IMR-90 (cell line): ENCODE data around the gene LCA5.

Source experiments
- CEBPB ChIP-seq: IDR thresholded peaks from 2 replicates; pipeline ENCODE4 v1.6.1; 2012; ENCODE audit warnings: low read depth, low read length, improper control_type of control experiment
- CHD1 ChIP-seq: IDR thresholded peaks from 2 replicates; pipeline ENCODE4 v1.6.1; 2012; ENCODE audit warnings: low read depth, low read length, improper control_type of control experiment
- MAFK ChIP-seq: IDR thresholded peaks from 2 replicates; pipeline ENCODE4 v1.6.1; 2012; ENCODE audit warnings: low read depth, low read length, improper control_type of control experiment
- MAZ ChIP-seq: IDR thresholded peaks from 2 replicates; pipeline ENCODE4 v1.6.1; 2012; ENCODE audit warnings: low read depth, mild to moderate bottlenecking, low read length, improper control_type of control experiment, moderate library complexity, borderline replicate concordance
- NFE2L2 ChIP-seq: fragments of 150-350 bp; IDR thresholded peaks from 2 replicates; pipeline ENCODE4 v1.6.1; 2016; ENCODE audit warnings: low read depth, mild to moderate bottlenecking, low read length
- POLR2A ChIP-seq: IDR thresholded peaks from 2 replicates; pipeline ENCODE4 v1.6.1; 2012; ENCODE audit warnings: mild to moderate bottlenecking, low read depth, low read length
- RCOR1 ChIP-seq: IDR thresholded peaks from 2 replicates; pipeline ENCODE4 v1.6.1; 2012; ENCODE audit warnings: mild to moderate bottlenecking, low read length, improper control_type of control experiment; ENCODE audit not compliant: insufficient replicate concordance
- SMC3 ChIP-seq: fragments of 150-350 bp; IDR thresholded peaks from 2 replicates; pipeline ENCODE4 v1.6.1; 2016; ENCODE audit warnings: low read depth, mild to moderate bottlenecking, antibody characterized with exemption, low read length, moderate library complexity
- TF ChIP-seq, protein P1 (sequence below): conservative IDR thresholded peaks from 2 replicates; pipeline ENCODE4 v1.5.1; 2012; ENCODE audit warnings: mild to moderate bottlenecking, low read depth, low read length, improper control_type of control experiment
- TF ChIP-seq, protein P2 (sequence below): fragments of 150-350 bp; IDR thresholded peaks from 2 replicates; pipeline ENCODE4 v1.6.1; 2016; ENCODE audit warnings: low read depth, mild to moderate bottlenecking, low read length, moderate library complexity, borderline replicate concordance

DNA sequence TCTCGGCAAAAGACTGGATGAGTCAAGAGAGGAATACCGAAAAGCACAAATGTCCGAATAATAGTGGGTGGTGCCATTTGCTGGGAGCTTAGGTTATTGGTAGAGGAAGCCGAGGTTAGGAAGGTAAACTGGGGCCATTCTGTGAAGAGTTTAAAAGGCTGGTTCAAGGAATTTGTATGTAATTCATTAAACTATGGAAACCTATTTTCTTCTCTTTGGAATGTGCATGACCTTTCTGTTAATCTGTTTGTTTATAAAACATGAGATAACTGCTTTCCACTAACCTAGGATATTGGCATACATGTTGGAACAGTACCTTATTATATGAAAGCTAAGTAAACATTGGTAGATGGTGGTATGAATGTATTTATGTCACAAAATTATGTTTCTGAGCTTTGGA lies 71.8 kb downstream of the LCA5 start:
- TF ChIP-seq, protein P1, sequence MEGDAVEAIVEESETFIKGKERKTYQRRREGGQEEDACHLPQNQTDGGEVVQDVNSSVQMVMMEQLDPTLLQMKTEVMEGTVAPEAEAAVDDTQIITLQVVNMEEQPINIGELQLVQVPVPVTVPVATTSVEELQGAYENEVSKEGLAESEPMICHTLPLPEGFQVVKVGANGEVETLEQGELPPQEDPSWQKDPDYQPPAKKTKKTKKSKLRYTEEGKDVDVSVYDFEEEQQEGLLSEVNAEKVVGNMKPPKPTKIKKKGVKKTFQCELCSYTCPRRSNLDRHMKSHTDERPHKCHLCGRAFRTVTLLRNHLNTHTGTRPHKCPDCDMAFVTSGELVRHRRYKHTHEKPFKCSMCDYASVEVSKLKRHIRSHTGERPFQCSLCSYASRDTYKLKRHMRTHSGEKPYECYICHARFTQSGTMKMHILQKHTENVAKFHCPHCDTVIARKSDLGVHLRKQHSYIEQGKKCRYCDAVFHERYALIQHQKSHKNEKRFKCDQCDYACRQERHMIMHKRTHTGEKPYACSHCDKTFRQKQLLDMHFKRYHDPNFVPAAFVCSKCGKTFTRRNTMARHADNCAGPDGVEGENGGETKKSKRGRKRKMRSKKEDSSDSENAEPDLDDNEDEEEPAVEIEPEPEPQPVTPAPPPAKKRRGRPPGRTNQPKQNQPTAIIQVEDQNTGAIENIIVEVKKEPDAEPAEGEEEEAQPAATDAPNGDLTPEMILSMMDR: no peak
- TF ChIP-seq MAFK: no peak
- TF ChIP-seq POLR2A: no peak
- TF ChIP-seq SMC3: no peak
- no peak for TF ChIP-seq MAZ
- TF ChIP-seq CHD1: no peak
- TF ChIP-seq, protein P2, sequence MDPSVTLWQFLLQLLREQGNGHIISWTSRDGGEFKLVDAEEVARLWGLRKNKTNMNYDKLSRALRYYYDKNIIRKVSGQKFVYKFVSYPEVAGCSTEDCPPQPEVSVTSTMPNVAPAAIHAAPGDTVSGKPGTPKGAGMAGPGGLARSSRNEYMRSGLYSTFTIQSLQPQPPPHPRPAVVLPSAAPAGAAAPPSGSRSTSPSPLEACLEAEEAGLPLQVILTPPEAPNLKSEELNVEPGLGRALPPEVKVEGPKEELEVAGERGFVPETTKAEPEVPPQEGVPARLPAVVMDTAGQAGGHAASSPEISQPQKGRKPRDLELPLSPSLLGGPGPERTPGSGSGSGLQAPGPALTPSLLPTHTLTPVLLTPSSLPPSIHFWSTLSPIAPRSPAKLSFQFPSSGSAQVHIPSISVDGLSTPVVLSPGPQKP: no peak
- no peak for TF ChIP-seq CEBPB
- TF ChIP-seq NFE2L2: no peak
- TF ChIP-seq RCOR1: no peak
